GM19238 (cell line): Measurements from ENCODE around the gene TEX52.

ENCODE experiments used
- DNase-seq: peaks from one replicate; pipeline ENCODE4 v3.0.0; 2011; ENCODE audit warnings: low spot score; ENCODE audit not compliant: insufficient read length

TEX52 gene

DNA sequence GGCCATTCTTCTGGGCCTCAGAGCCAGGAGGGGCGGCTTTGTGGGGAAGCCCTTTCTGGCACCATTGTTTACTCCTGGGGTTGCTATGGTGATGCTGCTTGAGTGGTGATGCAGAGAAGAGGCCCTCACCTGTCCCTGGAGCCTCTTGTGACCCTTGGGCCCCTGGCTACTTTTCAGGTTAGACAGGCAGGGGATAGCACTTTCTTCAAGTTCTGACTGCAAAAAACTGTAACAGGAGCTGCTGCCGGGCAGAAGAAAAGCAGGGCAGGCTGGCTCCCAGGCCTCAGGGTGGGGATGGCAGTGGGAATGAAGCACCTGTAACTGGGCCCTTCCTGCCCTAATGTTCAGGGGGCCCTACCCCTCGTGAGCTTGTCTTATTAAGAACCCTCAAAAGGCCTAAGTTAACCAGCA is at the start of gene TEX52:
Gene TEX52, minus strand, starts transcription at position 19 of the 411 bp plus-strand sequence. Its CDS starts 13 bp downstream, at position 6.
- no peak for DNase-seq

DNA sequence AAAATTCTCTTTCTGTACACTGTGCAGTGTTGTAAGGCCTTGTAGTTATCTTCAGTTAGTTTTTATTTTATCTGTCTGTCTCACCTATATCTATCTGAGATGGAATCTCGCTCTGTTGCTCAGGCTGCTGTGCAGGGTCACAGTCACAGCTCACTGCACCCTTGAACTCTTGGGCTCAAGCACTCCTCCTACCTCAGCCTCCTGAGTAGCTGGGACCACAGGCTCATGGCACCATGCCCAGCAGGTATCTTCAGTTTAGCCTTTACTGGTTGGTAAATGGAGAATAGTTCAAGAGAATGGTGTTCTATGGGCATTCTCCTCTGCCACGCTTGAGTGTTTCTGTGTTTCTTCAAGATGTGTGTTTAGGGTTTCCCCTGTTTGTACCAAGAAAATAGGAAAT is 47.4 kb upstream of the TEX52 start:
- no peak for DNase-seq

DNA sequence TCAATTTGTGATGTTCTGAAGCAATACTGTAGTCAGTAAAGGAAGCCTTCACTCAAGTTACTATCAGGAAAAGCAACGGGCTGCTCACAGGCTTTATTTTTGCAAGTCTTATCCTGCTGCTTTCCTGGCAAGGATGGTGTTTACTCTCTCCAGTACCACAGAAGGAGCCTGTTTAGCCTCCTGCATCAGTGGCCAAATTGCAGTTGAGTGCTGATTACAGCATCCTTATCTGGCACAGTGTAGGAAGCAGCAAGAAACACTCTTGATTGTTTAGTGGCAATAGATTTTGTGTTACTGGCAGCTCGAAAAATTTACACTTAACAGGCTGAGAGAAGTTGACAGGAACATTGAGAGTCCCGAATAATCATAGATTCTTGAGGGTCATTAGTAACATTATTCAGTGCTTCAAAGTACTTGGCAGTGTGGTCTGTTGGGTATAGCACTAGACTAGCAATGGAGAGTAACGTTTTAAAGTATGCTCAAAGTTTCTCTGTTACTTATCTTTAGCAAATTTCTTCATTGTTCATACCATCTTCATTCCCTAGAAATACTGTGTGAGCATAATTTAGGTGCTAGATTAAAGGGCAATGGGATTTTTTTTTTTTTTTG is 45.5 kb upstream of the TEX52 start:
- no peak for DNase-seq

DNA sequence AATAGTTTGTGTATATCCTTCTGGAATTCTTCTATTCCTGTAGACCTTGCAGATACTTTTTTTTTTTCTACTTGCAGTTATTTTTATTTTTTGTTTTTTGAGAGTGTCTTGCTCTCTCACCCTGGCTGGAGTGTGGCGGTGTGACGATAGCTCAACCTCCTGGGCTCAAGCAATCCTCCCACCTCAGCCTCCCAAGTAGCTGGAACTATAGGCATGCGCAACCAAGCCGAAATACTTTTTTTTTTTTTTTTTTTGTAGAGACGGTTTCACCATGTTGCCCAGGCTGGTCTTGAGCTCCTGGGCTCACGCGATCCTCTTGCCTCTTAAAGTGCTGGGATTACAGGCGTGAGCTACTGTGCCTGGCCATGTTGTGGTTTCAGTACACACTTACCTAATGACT is 43.8 kb upstream of the TEX52 start:
- DNase-seq: no peak

DNA sequence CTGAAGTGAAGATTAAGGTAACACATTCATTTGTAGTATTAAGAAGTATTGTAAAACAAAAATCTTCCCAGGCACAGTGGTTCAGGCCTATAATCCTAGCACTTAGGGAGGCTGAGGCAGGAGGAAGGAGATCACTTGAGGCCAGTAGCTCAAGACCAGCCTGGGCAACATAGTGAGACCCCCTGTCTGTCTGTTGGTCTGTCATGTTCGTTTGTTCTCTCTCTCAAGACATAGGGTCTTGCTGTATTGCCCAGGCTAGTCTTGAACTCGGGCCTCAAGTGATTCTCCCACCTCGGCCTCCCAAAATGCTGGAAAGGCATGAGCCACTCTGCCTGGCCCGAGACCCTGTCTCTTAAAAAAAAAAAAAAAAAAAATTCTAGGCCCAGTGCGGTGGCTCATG is 40.6 kb upstream of the TEX52 start:
- DNase-seq: no peak

DNA sequence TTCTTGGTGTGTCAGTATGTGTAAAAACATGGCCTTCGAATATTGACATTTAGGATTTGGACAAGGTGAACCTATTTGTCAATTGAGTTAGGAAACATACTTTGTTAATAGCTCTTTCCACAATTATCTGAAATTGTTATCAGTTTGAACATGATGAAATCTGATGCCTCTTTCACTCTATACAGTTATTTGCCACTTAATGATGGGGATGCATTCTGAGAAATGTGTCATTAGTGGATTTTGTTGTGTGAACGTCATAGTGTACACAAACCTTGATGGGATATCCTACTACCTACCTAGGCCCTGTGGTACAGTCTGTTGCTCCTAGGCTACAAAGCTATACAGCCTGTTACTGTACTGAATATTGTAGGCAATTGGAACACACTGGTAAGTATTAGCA is 38.7 kb upstream of the TEX52 start:
- no peak for DNase-seq

DNA sequence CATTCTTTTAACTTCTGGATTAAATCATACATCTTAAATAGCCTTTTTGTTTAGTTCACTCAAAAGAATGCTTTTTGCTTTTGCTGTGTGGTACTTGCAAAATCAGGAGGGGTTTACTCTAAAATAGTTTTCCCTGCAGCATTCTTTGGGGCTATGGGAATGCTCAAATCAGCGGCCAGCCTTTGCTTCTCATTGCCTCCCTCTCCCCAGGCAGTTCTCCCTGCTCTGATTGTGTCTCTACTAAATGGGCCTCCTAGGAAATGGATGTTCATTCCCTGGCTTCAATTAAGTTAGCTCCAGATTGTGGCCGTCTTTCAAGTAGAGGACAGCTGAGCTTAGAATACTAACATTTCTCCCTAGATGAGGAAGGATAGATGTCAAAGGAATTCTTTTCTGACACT is 38.2 kb upstream of the TEX52 start:
- no peak for DNase-seq

DNA sequence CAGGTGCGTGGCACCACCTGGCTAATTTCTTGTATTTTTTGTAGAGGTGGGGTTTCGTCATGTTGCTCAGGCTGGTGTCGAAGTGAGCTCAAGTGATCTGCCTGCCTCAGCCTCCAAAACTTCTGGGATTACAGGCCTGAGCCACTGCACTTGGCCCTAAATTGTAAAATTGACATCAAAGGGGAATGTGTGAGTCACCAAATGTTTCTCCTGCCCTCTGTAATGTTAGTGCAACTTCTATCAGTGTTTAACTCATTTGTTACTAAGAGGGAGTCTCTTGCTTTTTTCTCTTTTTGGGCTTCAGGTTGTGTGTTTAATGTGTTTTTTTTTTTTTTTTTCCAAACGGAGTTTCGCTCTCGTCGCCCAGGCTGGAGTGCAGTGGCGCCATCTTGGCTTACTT is 36.2 kb upstream of the TEX52 start:
- DNase-seq: no peak

DNA sequence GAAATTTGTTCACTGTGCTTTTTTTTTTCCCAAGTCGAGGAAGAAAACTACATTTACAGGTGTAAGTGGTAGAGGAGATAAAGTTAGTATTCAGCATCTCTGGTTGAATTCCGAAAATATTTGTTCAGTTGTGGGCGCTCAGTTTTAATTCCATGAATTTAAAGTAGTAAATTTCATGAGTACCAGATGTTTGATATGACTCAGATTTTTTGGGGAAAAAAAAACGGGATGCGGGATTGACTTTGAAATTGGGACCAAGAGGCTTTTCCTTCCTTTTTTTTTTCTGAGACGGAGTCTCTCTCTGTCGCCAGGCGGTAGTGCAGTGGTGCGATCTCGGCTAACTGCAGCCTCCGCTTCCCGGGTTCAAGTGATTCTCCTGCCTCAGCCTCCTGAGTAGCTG is 35.4 kb upstream of the TEX52 start:
- no peak for DNase-seq

DNA sequence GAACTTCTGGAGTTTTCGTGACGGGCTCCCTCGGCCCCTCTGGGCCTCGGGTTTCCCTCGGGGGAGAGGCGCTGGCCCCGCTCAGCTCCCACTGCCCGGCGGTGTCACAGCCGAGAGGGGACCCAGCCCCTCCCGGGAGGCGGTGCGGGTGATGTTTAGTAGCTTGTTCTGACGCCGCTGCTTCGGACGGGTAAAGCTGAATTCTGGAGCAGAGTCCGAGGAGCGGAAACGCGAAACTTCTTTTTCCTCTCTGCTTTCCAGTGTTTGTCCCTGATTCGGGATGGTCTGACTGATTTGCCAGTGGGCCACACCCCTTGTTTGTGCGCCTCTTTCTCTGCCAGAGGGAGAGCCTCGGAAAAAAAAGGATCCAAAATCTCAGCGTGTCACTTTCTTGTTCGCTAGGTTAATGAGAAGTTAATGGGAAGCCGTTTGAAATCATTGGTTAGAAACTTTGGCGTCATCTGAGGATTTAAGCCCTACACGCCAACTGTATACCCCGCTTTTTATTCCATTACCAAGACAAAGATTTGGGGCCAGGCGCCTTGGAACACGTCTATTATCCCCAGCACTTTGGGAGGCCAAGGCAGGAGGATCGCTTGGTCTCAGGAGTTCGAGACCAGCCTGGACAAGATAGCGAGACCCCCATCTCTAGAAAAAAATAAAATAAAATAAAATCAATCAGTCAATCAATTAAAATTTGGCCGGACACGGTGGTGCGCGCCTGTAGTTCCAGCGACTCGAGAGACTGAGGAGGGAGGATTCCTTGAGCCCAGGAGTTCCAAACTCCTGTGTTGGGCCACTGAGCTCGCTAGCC is 34.6 kb upstream of the TEX52 start:
- DNase-seq: no peak

DNA sequence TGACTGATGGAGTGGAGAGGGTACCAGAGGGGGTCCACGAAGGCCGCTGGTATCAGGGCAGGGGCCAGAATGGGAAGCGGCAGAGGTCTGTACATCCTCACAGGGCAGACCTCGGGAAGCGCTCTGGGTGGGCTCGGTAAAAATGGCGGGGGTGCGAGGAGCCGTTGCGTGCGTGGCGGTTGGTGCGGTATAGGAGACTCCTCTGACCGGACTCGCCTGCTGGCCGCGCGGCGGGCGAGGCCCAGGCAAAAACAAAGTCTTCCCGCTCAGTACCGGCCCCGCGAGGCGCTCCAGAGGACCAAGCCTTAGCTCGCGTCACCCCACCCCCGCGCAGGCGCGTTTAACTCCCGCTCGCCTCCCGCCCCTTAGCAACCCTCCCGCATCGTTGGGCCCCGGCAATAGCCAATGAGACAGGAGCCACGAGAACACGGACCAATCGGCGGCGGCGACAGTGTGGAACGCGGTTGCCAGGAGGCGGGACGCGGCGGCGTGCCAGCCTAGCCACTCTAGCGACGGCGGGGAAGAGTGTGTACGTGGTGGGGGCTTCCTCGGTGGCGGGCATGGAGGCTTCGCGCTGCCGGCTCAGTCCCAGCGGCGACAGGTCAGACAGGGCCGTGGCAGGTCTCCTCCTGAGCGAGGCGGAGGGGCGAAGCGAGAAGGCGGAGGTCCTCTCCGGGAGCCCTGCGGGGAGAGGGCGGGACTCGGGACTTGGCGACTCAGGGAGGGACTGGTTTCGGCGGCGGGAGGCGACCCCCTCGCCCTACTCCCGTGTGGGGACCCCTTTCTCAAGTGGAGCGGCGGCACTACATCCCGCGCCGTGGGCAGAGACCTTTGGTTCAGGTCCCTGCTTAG is 33.8 kb upstream of the TEX52 start, which contains the start of gene TULP3:
Gene TULP3, plus strand, starts transcription at position 504 of the 852 bp plus-strand sequence. Its CDS starts 57 bp downstream, at position 561.
- peak; percentile 95 for DNase-seq

DNA sequence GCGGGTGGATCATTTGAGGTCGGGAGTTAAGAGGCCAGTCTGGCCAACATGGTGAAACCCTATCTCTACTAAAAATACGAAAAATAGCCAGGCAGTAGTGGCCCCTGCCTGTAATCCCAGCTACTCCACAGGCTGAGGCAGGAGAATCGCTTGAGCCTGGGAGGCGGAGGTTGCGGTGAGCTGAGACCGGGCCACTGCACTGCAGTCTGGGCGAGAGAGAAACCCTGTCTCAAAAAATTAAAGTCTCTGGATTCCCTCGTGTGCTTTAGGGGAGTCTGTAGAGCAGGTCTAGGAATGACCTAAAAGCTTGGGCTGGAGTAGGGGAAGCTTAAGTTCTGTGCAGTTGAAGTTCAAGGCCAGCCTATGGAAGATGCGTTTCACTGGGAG is 33.2 kb upstream of the TEX52 start:
- DNase-seq: no peak

DNA sequence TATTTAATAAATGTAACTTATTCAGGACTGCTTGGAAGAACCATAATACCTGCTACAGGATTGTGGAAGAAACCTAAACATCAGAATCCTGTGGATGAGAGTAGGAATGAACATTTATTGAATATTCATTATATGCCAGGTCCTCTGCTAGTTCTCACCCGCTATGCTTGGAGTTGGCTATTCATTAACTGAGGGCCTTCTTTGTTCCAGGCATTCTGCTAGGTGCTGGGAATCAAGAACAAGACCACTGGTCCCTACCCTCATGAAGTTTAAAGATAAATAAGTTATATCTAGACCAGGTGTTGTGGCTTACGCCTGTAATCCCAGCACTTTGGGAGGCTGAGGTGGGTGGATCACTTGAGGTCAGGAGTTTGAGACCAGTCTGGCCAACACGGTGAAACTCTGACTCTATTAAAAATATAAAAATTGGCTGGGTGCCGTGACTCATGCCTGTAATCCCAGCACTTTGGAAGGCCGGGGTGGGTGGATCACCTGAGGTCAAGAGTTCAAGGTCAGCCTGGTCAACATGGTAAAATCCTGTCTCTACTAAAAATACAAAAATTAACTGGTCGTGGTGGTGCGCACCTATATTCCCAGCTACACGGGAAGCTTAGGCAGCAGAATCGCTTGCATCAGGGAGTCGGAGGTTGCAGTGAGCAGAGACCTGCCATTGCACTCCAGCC is 30.1 kb upstream of the TEX52 start:
- no peak for DNase-seq

DNA sequence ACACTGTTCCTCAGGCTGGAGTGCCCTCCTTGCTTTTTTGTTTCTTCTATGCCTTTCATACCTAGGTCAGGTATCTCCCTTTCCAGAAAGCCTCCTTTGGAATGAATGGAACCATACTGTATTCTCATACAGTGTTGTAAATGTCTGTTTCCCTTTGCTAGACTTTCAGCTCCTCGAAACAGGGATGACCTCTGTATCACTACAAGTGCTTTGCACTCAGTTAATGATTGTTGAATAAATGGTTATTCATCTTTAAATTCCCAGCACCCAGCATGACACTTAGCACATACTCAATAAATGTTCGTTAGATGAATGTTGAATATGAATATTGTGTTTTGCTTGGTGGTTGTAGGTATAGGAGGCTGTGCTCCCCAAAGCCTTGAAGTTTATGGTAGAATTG is 28.0 kb upstream of the TEX52 start:
- no peak for DNase-seq

DNA sequence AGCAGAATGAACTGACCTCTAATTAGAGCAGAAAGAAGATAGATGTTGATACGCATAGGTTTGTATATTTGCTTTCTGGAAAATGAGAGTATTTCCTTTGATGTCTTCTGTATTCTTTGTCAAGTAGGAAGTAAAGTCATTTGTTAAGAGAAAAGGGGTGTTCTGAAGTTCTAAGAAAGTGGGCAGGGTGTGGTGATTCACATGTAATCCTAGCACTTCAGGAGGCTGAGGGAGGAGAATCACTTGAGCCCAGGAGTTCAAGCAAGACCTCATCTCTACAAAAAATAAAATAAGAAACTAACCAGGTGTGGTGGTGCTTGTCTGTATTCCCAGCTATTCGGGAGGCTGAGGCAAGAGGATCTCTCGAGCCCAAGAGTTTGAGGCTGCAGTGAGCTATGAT is 23.0 kb upstream of the TEX52 start:
- no peak for DNase-seq

DNA sequence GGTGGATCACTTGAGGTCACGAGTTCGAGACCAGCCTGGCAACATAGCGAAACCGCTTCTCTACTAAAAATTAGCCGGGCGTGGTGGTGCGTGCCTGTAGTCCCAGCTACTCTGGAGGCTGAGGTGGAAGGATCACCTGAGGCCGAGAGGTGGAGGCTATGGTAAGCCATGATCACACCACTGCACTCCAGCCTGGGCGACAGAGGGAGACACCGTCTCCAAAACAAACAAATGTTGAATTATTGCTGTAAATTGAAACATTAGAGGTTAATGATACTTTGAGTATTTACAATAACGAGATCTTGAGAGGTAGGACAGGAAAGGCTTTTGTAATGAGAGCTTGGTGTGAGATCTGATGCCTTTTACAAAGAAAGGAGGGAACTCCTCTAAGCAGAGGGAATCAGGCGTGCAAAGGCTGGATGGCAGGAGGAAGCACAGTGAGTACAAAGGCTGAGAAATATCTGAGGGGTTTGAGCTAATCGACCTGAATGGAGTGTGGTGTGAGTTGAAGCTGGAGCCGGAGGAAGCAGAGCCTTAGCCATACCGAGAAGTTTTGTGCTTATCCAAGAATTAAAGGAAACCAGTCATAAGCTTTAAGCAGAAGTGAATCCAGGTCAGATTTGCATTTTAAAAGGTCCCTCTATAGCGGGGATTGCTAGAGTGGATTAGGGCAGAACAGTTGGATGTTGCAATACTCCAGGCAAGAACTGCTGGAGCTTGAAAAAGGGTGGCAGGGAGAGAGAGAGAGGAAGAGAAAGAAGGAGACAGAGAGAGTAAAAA is 21.3 kb upstream of the TEX52 start:
- no peak for DNase-seq

DNA sequence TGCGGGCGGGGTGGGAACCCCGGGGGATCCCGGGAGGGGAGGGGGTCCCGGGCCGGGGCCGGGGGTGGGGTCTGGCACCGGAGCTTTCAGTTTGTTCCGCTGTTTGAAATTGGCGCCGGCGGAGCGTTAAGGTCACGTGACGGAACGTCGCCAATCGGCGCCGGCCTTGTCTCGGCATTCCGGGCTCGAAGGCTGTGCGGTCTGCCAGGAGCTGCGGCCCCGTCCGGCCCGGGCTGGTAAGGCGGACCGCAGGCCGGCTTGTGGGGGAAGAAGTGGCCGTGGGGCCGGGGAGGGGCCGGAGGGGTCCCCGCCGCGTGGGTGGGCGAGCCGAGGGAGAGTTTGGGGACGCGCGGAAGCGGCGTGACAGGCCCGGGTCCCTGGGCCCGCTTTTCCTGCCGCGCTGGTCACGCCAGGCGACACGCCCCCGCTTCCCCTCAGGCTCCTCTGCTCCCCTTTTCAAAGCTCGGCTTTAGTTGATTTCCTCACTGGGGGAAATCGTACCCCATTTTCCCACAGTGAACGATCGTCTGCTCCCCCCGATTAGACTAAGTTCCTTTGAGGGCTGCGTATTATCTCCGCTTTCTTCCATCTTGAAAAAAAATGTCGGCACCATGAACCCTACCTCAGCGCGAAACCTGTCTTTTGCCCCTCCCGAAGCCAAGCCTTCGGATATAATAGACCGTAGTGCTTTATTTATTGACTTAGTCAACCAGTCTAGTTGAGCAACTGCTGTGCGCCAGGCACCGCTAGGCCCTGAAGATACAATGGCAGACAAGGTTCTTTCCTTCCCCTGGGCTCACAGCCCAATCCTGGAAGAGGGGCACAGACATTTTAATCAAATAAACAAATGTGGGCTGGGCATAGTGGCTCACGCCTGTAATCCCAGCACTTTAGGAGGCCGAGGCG is 20.5 kb upstream of the TEX52 start, which contains the start of the genes FOXM1 and RHNO1:
Gene FOXM1, minus strand, starts transcription at position 128 of the 906 bp plus-strand sequence. CDS start 2,696 bp downstream, outside the sequence.
Gene RHNO1, plus strand, starts transcription at position 177 of the 906 bp plus-strand sequence. CDS start 8,144 bp downstream, outside the sequence.
- DNase-seq: peak; percentile 94

DNA sequence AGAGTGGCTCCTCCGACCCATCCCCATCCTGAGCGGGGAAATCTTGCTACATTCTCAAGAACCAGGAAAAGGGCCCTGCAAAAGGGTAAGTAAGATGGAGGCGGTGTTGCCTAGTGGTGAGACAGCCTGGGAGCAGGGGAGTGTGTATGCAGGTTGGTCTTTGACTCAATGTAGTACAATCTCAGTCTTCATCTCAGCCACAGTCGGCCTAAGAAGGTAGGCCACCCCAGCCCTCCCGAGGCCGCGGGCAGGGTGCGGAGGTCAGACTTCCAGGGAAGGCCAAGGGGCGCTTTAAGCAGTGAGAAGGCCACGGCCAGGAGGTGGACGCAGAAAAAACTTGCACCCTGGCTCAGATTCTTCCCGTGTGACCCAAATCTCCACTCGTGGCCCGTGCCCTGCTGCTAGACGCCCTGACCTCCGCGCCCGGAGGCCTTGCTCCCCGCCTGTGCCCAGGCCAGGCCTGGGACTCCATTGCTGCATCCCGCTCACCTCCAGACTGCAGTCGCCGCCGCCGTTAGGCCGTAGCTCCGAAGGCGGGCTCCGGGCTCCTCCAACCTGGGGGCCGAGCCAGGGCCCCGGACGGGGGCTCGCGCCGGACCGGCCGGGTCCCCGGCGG is 19.7 kb upstream of the TEX52 start:
- DNase-seq: peak; percentile 53
